ENCODE results near the gene PRRG3. TPM values are rescaled to one million over a fixed set of nuclear protein-coding genes. Genes with fewer than 3 reads are reported as not detected.
A peak's percentile ranks its signal among the peaks of the same experiment; 100 is the strongest.

The PRRG3 gene
- total RNA-seq: 1 to 10 TPM in 3 of 4 donors, under 1 TPM in 1; 0.91 to 4.5 (median 1.5) TPM

DNA sequence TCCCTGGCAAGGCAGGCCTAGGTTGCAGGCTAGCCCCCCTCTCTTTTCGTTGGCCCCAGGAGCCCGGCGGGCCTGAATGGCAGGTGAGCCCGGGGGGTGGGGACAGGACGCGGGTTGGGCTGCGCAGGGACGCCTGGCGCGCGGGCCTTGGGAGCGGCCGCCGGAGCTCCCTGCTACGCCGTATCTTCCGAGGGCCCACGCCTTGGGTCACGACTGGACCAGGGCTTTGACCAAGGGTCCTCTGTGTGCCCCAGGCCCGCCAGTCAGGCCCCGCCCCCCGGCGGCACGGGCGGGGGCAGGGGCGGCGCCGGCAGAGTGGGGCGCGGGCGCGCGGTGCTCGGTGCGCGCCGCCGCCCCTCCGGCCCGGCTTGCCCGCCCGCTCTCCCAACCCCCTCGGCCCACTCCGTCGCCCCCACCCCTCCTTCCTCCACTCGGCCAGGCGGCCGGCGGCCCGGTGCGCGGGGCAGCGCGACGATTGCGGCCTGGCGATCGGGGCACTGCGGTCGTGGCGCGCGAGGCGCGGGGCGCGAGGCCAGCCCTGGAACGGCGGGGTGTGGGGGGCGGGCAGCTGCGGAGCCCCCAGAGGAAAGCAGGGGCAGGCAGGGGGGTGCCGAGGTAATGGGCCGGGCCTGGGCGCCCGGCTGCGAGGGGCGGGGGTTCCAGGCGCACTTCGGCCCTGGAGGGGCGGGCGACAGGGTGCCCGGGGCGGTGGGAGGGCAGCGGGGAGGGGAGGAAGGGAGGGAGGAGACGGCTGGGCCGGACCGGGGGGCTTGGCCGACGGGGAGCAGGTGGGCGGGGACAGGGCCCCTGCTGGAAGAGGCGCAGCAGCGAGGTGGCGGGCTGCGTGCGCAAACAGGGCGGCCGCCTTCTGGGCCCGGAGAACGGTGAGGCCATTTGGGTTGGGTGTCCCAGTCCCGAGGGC is at the start of gene PRRG3:
Gene PRRG3 (plus strand): TSS at position 798 of the 922 bp plus-strand sequence. CDS start 3,357 bp downstream, outside the sequence.
- Histone ChIP-seq H3K4me1 (peaks cover 0 to 6% (median 2%) of the 10 kb centered on the region in 4 donors), H3K9me3 (no peaks in the 10 kb centered on the region), H3K36me3 (no peaks in the 10 kb centered on the region), H3K27ac (replicated peaks in 1 of 4) (peak within 1 kb of the TSS in 1 of 4 donors; percentile 3), H3K27me3 (peaks cover 0 to 10% (median 0%) of the 10 kb centered on the region in 4 donors), H3K4me3 (peak within 1 kb of the TSS; percentile 32 to 49 (median 36))
- no peak for DNase-seq (ENCODE audit: extremely low spot score)
- WGBS: 45% methylated on average over 25 of the region's 100 CpGs
- intact Hi-C loops (cut with DNase I): no loop called here
- TF ChIP-seq POLR2A (IDR thresholded peaks at IDR 0.05; ENCODE audit: low read depth) (no peak), POLR2AphosphoS5 (IDR thresholded peaks at IDR 0.05) (no peak), EP300 (IDR thresholded peaks at IDR 0.05) (no peak), CTCF (IDR thresholded peaks at IDR 0.05) (no peak)

DNA sequence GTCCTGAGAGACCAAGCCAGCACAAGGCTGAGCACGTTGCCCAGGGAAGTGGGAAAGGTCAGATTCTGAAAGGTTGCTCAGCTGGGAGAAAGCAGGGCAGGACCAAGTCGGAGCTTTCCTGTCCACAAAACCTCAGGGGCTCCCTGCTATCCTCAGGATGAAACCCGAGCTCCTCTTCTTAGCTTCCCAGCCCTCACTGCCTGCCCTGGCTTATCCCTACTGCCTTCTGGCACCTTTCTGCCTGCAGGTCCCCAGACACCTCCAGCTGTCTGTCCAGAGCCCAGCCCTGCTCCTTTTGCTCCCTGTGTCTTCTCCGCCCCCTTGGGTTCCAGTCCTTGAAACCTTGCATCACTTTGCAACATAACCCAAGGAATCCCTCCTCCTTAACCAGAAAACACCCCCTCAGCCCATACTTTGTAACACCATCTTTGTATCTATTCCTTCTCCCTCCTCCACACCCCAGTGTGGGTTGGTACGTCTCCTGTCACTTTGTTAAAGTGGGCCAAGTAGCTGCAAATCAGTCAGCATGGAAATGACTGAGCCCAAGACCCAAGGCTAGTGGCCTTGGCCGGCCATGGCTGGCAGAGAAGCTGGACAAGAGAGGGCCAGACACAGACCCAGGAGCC is 20.0 kb upstream of the PRRG3 start:
- 51% methylated on average over 6 of the region's 6 CpGs for WGBS
- Histone ChIP-seq H3K27me3 (no peaks in the 10 kb centered on the region), H3K9me3 (no peaks in the 10 kb centered on the region), H3K27ac (replicated peaks in 1 of 4) (no peak overlapping the region), H3K36me3 (no peaks in the 10 kb centered on the region), H3K4me3 (no peak overlapping the region), H3K4me1 (no peaks in the 10 kb centered on the region)
- TF ChIP-seq POLR2AphosphoS5 (IDR thresholded peaks at IDR 0.05) (no peak), POLR2A (IDR thresholded peaks at IDR 0.05; ENCODE audit: low read depth) (no peak)
- intact Hi-C loops (cut with DNase I): loop anchor here (5.0 kb wide), 1 partner anchor 533 kb away; no protein-coding TSS in a partner anchor
- DNase-seq (ENCODE audit: extremely low spot score): no peak

DNA sequence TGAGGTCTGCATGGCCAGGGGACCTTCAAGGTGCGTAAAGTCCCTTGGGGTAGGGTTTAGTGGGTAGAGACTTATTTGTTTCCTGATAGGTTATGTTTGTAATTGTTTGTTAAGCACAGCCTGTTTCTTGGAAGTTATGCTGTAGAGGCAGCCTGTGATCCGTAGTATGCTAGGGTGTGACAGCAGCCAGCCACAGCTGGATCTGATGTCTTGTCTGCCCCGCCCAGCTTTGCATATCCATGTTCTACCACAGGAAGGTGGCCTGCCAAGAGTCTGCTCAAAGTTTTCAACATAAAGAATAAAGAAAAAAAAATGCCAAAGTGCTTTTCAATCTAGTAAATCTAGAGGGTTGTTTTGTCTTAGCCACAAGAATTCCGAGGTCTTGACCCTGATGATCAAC is 19.1 kb upstream of the PRRG3 start:
- WGBS: 68% methylated on average over 4 of the region's 4 CpGs
- no peaks in the 10 kb centered on the region for H3K9me3 ChIP-seq

GRCh38 chrX:151679798-151680402 is 15.4 kb upstream of the PRRG3 start:
- H3K27me3 ChIP-seq: no peaks in the 10 kb centered on the region
- no peak overlapping the region for H3K27ac ChIP-seq (replicated peaks in 1 of 4)
- H3K9me3 ChIP-seq: no peaks in the 10 kb centered on the region
- H3K4me1 ChIP-seq: no peaks in the 10 kb centered on the region
- whole genome bisulfite sequencing: 55% methylated on average over 5 of the region's 5 CpGs
- H3K4me3 ChIP-seq: no peak overlapping the region
- no peaks in the 10 kb centered on the region for H3K36me3 ChIP-seq
- DNase-seq (ENCODE audit: extremely low spot score): no peak
- intact Hi-C loops (cut with DNase I): loop anchor here (5.0 kb wide), 2 partner anchors 528 to 538 kb away; no protein-coding TSS in a partner anchor
- TF ChIP-seq CTCF (IDR thresholded peaks at IDR 0.05) (no peak), EP300 (IDR thresholded peaks at IDR 0.05) (no peak), POLR2A (IDR thresholded peaks at IDR 0.05; ENCODE audit: low read depth) (no peak), POLR2AphosphoS5 (IDR thresholded peaks at IDR 0.05) (no peak)

More for the DNA sequence above, 19.1 kb upstream of the PRRG3 start:
- intact Hi-C loops (cut with DNase I): loop anchor here (5.0 kb wide), 1 partner anchor 534 kb away; no protein-coding TSS in a partner anchor
- Histone ChIP-seq H3K4me1 (no peaks in the 10 kb centered on the region), H3K27me3 (no peaks in the 10 kb centered on the region), H3K27ac (replicated peaks in 1 of 4) (no peak overlapping the region), H3K4me3 (no peak overlapping the region), H3K36me3 (no peaks in the 10 kb centered on the region)
- no peak for DNase-seq (ENCODE audit: extremely low spot score)
- no peak for TF ChIP-seq CTCF (IDR thresholded peaks at IDR 0.05)

GRCh38 chrX:151680805-151681204 is 14.5 kb upstream of the PRRG3 start:
- H3K27ac ChIP-seq (replicated peaks in 1 of 4): no peak overlapping the region
- H3K9me3 ChIP-seq: no peaks in the 10 kb centered on the region
- no peaks in the 10 kb centered on the region for H3K4me1 ChIP-seq
- H3K36me3 ChIP-seq: no peaks in the 10 kb centered on the region
- H3K4me3 ChIP-seq: no peak overlapping the region
- peak; percentile 35 to 50 (median 37) for TF ChIP-seq CTCF (IDR thresholded peaks at IDR 0.05)
- TF ChIP-seq POLR2AphosphoS5 (IDR thresholded peaks at IDR 0.05): no peak
- no peak for TF ChIP-seq EP300 (IDR thresholded peaks at IDR 0.05)
- TF ChIP-seq POLR2A (IDR thresholded peaks at IDR 0.05; ENCODE audit: low read depth): no peak
- H3K27me3 ChIP-seq: no peaks in the 10 kb centered on the region
- peak; percentile 79 for DNase-seq (ENCODE audit: extremely low spot score)
- intact Hi-C loops (cut with DNase I): loop anchor here (5.0 kb wide), 1 partner anchor 529 kb away; no protein-coding TSS in a partner anchor
- WGBS: 34% methylated on average over 4 of the region's 4 CpGs
